Kidney (tissue), 14 donors: ENCODE data around the gene PYROXD2. TPM values are rescaled to one million over a fixed set of nuclear protein-coding genes. Genes with fewer than 3 reads are reported as not detected.
A peak's percentile ranks its signal among the peaks of the same experiment; 100 is the strongest.

Experiments
- DNase-seq, 5 donors: peaks; one replicate each; pipeline ENCODE4 v3.0.0-alpha.2; 2013 to 2020
- FAIRE-seq: peaks from 2 replicates; lab custom pipeline; 2012; peaks lifted over from hg19 to GRCh38; lab: Jason Lieb, UNC
- H3K27ac ChIP-seq, 2 donors: one replicate each; pipeline ENCODE4 v1.7.0; 2013; ENCODE audit warnings: low read depth in 2 of 2, low read length in 2 of 2, inconsistent platforms in 1 of 2
- H3K27me3 ChIP-seq: one replicate; pipeline ENCODE4 v1.7.1; 2013; ENCODE audit warnings: low read length, inconsistent platforms; ENCODE audit not compliant: control insufficient read depth, insufficient read depth
- H3K36me3 ChIP-seq, 3 donors: one replicate each; pipeline versions ENCODE4 v1.7.0 to v1.7.1; 2013; ENCODE audit warnings: low read length in 3 of 3, control low read depth in 1 of 3, inconsistent platforms in 1 of 3; ENCODE audit not compliant: insufficient read depth in 3 of 3, control insufficient read depth in 2 of 3
- H3K4me1 ChIP-seq, 3 donors: one replicate each; pipeline versions ENCODE4 v1.7.0 to v1.7.1; 2013; ENCODE audit warnings: low read length in 3 of 3, inconsistent platforms in 1 of 3, low read depth in 1 of 3; ENCODE audit not compliant: control insufficient read depth in 2 of 3, insufficient read depth in 2 of 3
- H3K4me3 ChIP-seq, 3 donors: one replicate each; pipeline versions ENCODE4 v1.7.0 to v1.8.1; 2013; ENCODE audit warnings: low read length in 3 of 3, control low read depth in 1 of 3, inconsistent platforms in 1 of 3
- H3K9ac ChIP-seq, 3 donors: one replicate each; pipeline versions ENCODE4 v1.7.0 to v1.7.1; 2013; ENCODE audit warnings: low read length in 3 of 3, control low read depth in 1 of 3, inconsistent platforms in 1 of 3
- H3K9me3 ChIP-seq, 3 donors: one replicate each; pipeline versions ENCODE4 v1.7.0 to v1.7.1; 2013; ENCODE audit warnings: low read length in 3 of 3, control low read depth in 1 of 3, inconsistent platforms in 1 of 3; ENCODE audit not compliant: control insufficient read depth in 2 of 3, insufficient read depth in 1 of 3
- intact Hi-C: fragments of 100-400 bp; cut with DNase I; formaldehyde crosslinking; loops from one replicate; pipeline ENCODE4 v1.11.1; 2022
- polyA plus RNA-seq: library from polyadenylated mRNA; stranded (reverse); fragments of 350-450 nt; fragmentation: Illumina TruSeq; extraction: RNeasy Lipid Tissue Mini Kit (QIAGEN cat#74804); gene quantifications from one replicate; pipeline ENCODE4 v1.2.3, GENCODE V29; 2014; ENCODE audit warnings: low read depth, low replicate concordance; ENCODE audit not compliant: insufficient read depth
- total RNA-seq: library from RNA; stranded (reverse); fragmentation: NEBNext Ultra II Directional; extraction: Animal tissue kit (Norgen Biotek cat#: 25700); gene quantifications from one replicate; pipeline ENCODE4 v1.2.1, GENCODE V29; 2021
- TF ChIP-seq, protein P1 (sequence below): IDR thresholded peaks from 3 replicates; pipeline ENCODE4 v1.5.1; 2012; ENCODE audit warnings: mild to moderate bottlenecking, moderate library complexity, borderline replicate concordance; ENCODE audit not compliant: insufficient read depth; ENCODE audit errors: extremely low read depth
- donor health status: control.
- donor health status: control.
- donor health status: control.
- donor health status: control.
- donor health status: control.
- donor health status: DM: yes; HTN: yes; CAD: no.
- donor health status: Normal renal cell carcinoma (clear cell type).

PYROXD2 gene
- total and polyA plus RNA-seq, 2 donors from 2014 or later, result 7.8 to 14.1 TPM

DNA sequence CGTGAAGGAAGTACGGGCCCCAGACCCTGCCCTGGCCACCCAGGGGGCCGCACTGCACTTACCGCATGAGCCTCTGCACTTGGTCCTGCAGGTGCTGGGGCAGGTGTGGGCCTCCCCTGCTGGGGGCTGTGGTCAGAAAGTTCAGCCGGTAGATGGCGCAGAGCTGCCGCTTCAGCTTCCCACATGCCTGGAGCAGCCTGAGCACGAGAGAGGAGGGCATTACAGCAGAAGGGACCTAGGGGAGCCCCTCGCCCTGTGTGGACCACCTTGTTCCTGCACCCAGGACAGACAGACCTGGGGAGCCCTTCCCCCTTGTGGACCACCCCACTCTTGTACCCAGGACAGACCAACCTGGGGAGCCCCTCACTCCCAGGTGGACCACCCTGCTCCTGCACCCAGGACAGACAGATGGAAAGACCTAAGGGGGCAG is 8.7 kb upstream of the PYROXD2 start:
- H3K27ac ChIP-seq, result no peak overlapping the region
- DNase-seq, result peak in 2 of 5 donors; percentile 35 to 40
- no peak for FAIRE-seq
- H3K9me3 ChIP-seq, result no peaks in the 10 kb centered on the region
- no peaks in the 10 kb centered on the region for H3K27me3 ChIP-seq
- H3K36me3 ChIP-seq, result peaks cover 0 to 3% (median under 1%) of the 10 kb centered on the region in 3 donors
- no peak overlapping the region for H3K9ac ChIP-seq
- H3K4me1 ChIP-seq, result no peaks in the 10 kb centered on the region
- TF ChIP-seq, protein P1, sequence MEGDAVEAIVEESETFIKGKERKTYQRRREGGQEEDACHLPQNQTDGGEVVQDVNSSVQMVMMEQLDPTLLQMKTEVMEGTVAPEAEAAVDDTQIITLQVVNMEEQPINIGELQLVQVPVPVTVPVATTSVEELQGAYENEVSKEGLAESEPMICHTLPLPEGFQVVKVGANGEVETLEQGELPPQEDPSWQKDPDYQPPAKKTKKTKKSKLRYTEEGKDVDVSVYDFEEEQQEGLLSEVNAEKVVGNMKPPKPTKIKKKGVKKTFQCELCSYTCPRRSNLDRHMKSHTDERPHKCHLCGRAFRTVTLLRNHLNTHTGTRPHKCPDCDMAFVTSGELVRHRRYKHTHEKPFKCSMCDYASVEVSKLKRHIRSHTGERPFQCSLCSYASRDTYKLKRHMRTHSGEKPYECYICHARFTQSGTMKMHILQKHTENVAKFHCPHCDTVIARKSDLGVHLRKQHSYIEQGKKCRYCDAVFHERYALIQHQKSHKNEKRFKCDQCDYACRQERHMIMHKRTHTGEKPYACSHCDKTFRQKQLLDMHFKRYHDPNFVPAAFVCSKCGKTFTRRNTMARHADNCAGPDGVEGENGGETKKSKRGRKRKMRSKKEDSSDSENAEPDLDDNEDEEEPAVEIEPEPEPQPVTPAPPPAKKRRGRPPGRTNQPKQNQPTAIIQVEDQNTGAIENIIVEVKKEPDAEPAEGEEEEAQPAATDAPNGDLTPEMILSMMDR, result no peak
- intact Hi-C loops, result no loop called here
- H3K4me3 ChIP-seq, result no peak overlapping the region

DNA sequence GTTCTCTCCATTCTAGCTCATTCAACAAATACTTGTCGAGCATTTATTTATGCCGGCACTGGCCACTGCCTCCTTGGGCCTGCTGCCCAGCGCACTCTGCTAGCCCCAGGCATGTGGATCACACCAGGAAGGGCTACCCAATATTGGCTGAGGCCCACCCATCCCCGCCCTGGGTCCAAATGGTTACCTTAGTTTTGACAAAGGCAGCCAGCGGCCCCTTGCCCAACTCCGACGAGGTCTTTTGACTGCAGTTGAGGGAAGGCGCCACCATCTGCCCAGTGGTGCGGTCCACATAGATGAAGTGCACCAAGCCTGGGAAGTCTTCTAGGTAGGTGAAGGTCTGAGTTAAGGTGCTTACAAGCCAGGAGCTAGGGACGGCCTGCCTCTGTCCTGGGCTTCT is 7.2 kb upstream of the PYROXD2 start:
- H3K36me3 ChIP-seq, result peaks cover 0 to 5% (median 3%) of the 10 kb centered on the region in 3 donors
- intact Hi-C loops, result no loop called here
- no peaks in the 10 kb centered on the region for H3K4me1 ChIP-seq
- TF ChIP-seq, protein P1, result no peak
- no peak for DNase-seq
- FAIRE-seq, result no peak
- H3K9ac ChIP-seq, result no peak overlapping the region
- no peaks in the 10 kb centered on the region for H3K27me3 ChIP-seq
- H3K4me3 ChIP-seq, result no peak overlapping the region
- H3K9me3 ChIP-seq, result no peaks in the 10 kb centered on the region
- H3K27ac ChIP-seq, result no peak overlapping the region

DNA sequence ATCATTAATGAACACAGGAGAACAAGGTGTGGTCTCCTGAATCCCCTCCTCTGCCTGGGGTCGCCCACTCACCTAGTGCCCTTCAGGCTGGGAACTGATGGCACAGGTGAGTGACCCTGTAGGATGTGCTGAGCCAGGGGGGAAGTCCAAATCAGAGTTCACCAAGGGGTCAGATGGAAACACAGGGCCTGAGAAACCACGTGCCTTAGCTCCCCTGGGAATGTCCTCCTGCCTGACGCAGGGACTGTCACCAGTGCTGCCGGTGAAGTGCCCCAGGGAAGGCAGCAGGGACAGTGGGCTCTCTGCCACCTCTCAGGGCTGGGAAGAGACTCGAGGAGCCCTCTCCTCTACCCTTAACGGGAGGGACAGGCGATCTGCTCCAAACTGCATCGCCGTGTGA is 5.8 kb upstream of the PYROXD2 start:
- H3K9me3 ChIP-seq, result no peaks in the 10 kb centered on the region

More for the DNA sequence above, 5.8 kb upstream of the PYROXD2 start:
- TF ChIP-seq, protein P1, result no peak
- H3K27me3 ChIP-seq, result no peaks in the 10 kb centered on the region
- H3K4me3 ChIP-seq, result no peak overlapping the region
- DNase-seq (no peak), FAIRE-seq (no peak)
- H3K36me3 ChIP-seq, result peaks cover 0 to 9% (median 3%) of the 10 kb centered on the region in 3 donors
- H3K4me1 ChIP-seq, result peaks cover 0 to 4% (median under 1%) of the 10 kb centered on the region in 3 donors
- intact Hi-C loops, result no loop called here
- no peak overlapping the region for H3K9ac ChIP-seq
- H3K27ac ChIP-seq, result no peak overlapping the region
